HFFc6 (cell line): ENCODE results near the gene SAMSN1. TPM values are rescaled to one million over a fixed set of nuclear protein-coding genes. Genes with fewer than 3 reads are reported as not detected.

ENCODE experiments used
- DNase-seq: peaks from one replicate; pipeline ENCODE4 v3.0.0-alpha.2; 2018
- H3K27ac Mint-ChIP-seq: 2 replicates; pipeline ENCODE4 v1.8.0; 2020; ENCODE audit warnings: mild to moderate bottlenecking, mixed read lengths
- H3K27me3 Mint-ChIP-seq: 2 replicates; pipeline ENCODE4 v1.8.0; 2021; ENCODE audit warnings: mild to moderate bottlenecking, moderate library complexity, mixed read lengths; ENCODE audit not compliant: insufficient read depth
- H3K36me3 Mint-ChIP-seq: 2 replicates; pipeline ENCODE4 v1.8.0; 2021; ENCODE audit warnings: low read depth, mixed read lengths
- H3K4me1 Mint-ChIP-seq: 2 replicates; pipeline ENCODE4 v1.8.0; 2020; ENCODE audit warnings: low read depth, mixed read lengths
- H3K4me3 Mint-ChIP-seq: 2 replicates; pipeline ENCODE4 v1.8.0; 2020; ENCODE audit warnings: mild to moderate bottlenecking, moderate library complexity, mixed read lengths
- H3K9me3 Mint-ChIP-seq: 2 replicates; pipeline ENCODE4 v1.8.0; 2020; ENCODE audit warnings: mild to moderate bottlenecking, mixed read lengths
- total RNA-seq, 6 experiments: library from RNA; stranded (reverse); fragmentation: NEBNext Ultra II Directional; extraction: Animal tissue kit (Norgen Biotek cat#: 25700); gene quantifications; 2 replicates in 1 of 6; 3 replicates in 5 of 6; pipeline ENCODE4 v1.2.3, GENCODE V29; 2021
- TF ChIP-seq, protein P1 (sequence below): fragments of 200-600 bp; sonication (generic); IDR thresholded peaks from 2 replicates; pipeline ENCODE4 v1.5.0; 2021; ENCODE audit warnings: antibody characterized with exemption, mild to moderate bottlenecking

Gene SAMSN1
- total RNA-seq, 6 experiments from 2014 or later: not detected

DNA sequence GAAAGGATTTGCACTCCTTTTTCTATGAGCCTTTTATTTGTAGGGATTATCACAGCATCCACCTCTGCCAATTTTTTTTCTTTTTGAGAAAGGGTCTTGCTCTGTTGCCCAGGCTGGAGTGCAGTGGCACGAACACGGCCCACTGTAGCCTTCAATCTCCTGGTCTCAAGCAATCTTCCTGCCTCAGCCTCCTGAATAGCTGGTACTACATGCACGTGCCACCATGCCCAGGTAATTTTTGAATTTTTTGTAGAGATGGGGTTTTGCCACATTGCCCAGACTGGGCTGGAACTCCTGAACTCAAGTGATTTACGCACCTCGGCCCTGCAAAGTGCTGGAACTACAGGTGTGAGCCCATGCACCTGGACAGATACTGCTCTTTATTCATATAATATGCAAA is 2.1 kb downstream of the SAMSN1 start:
- Mint-ChIP-seq H3K4me1 (no peaks in the 10 kb centered on the region), H3K36me3 (no peaks in the 10 kb centered on the region), H3K9me3 (peaks cover 6% of the 10 kb centered on the region), H3K4me3 (no peak overlapping the region), H3K27ac (no peak overlapping the region), H3K27me3 (no peaks in the 10 kb centered on the region; the same call in 1 of the 2 replicates)
- TF ChIP-seq, protein P1, sequence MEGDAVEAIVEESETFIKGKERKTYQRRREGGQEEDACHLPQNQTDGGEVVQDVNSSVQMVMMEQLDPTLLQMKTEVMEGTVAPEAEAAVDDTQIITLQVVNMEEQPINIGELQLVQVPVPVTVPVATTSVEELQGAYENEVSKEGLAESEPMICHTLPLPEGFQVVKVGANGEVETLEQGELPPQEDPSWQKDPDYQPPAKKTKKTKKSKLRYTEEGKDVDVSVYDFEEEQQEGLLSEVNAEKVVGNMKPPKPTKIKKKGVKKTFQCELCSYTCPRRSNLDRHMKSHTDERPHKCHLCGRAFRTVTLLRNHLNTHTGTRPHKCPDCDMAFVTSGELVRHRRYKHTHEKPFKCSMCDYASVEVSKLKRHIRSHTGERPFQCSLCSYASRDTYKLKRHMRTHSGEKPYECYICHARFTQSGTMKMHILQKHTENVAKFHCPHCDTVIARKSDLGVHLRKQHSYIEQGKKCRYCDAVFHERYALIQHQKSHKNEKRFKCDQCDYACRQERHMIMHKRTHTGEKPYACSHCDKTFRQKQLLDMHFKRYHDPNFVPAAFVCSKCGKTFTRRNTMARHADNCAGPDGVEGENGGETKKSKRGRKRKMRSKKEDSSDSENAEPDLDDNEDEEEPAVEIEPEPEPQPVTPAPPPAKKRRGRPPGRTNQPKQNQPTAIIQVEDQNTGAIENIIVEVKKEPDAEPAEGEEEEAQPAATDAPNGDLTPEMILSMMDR: no peak
- no peak for DNase-seq

GRCh38 chr21:14542638-14543037 is 3.5 kb downstream of the SAMSN1 start:
- Mint-ChIP-seq H3K36me3 (no peaks in the 10 kb centered on the region), H3K9me3 (peaks cover 13% of the 10 kb centered on the region), H3K4me1 (no peaks in the 10 kb centered on the region), H3K27ac (no peak overlapping the region), H3K4me3 (no peak overlapping the region), H3K27me3 (no peaks in the 10 kb centered on the region; the same call in 1 of the 2 replicates)
- no peak for DNase-seq
- TF ChIP-seq, protein P1: no peak

- H3K27ac Mint-ChIP-seq: no peak overlapping the region
- no peaks in the 10 kb centered on the region for H3K36me3 Mint-ChIP-seq
- DNase-seq: no peak
- H3K9me3 Mint-ChIP-seq: peaks cover 13% of the 10 kb centered on the region
- TF ChIP-seq, protein P1: no peak
- no peak overlapping the region for H3K4me3 Mint-ChIP-seq
- H3K4me1 Mint-ChIP-seq: no peaks in the 10 kb centered on the region
- no peaks in the 10 kb centered on the region; the same call in 1 of the 2 replicates for H3K27me3 Mint-ChIP-seq
These were observed 4.1 kb downstream of the SAMSN1 start for GRCh38 chr21:14541841-14542490.

- peaks cover 20% of the 10 kb centered on the region for H3K9me3 Mint-ChIP-seq
- TF ChIP-seq, protein P1: no peak
- 0 out of 2 replicates have a peak, but pooled peaks cover 5% of the 10 kb centered on the region for H3K4me1 Mint-ChIP-seq
- H3K27me3 Mint-ChIP-seq: no peaks in the 10 kb centered on the region; the same call in 1 of the 2 replicates
- DNase-seq: no peak
- H3K27ac Mint-ChIP-seq: no peak overlapping the region
- no peak overlapping the region for H3K4me3 Mint-ChIP-seq
- H3K36me3 Mint-ChIP-seq: no peaks in the 10 kb centered on the region
These were observed 7.6 kb downstream of the SAMSN1 start for GRCh38 chr21:14538483-14538882.

- Mint-ChIP-seq H3K36me3 (no peaks in the 10 kb centered on the region), H3K27ac (no peak overlapping the region), H3K9me3 (peaks cover 20% of the 10 kb centered on the region), H3K4me3 (no peak overlapping the region), H3K4me1 (0 out of 2 replicates have a peak, but pooled peaks cover 5% of the 10 kb centered on the region), H3K27me3 (no peaks in the 10 kb centered on the region; the same call in 1 of the 2 replicates)
- TF ChIP-seq, protein P1: no peak
- DNase-seq: no peak
These were observed 9.2 kb downstream of the SAMSN1 start for GRCh38 chr21:14536929-14537328.
